A549 (cell line): ENCODE data around the gene MGLL. TPM values are rescaled to one million over a fixed set of nuclear protein-coding genes. Genes with fewer than 3 reads are reported as not detected.

ENCODE experiments used
- ATAC-seq, 2 experiments: fragments of 200-7000 bp in 1 of 2; fragments of >200 bp in 1 of 2; cut with Nextera tagmentation in 1 of 2; cut with Tn5 transposase in 1 of 2; 3 replicates each; pipeline versions ENCODE4 v1.8.0 to v1.9.1; 2018 to 2020; ENCODE audit warnings: mild to moderate bottlenecking in 1 of 2, moderate library complexity in 1 of 2
- CTCF ChIA-PET: fragments of 300-600 bp; sonication (Branson Sonifier 250); formaldehyde crosslinking; extraction: SDS; loops from one replicate; lab custom pipeline; 2021; ENCODE audit warnings: antibody characterized with exemption, inconsistent platforms; lab: Yijun Ruan, JAX
- POLR2A ChIA-PET: fragments of 350-600 bp; formaldehyde crosslinking; extraction: SDS; loops from one replicate; lab custom pipeline; 2021; ENCODE audit warnings: antibody characterized with exemption, inconsistent platforms; lab: Yijun Ruan, JAX
- DNase-seq, 2 experiments: peaks; one replicate each; pipeline versions ENCODE4 v3.0.0 to v3.0.0-alpha.2; 2011 to 2016; ENCODE audit warnings: low read depth in 1 of 2, low spot score in 1 of 2
- FAIRE-seq: peaks from 2 replicates; lab custom pipeline; 2011; peaks lifted over from hg19 to GRCh38; lab: Jason Lieb, UNC
- H3K27ac ChIP-seq, 2 experiments: fragments of >200 bp; sonication (Bioruptor Twin); formaldehyde crosslinking; 3 replicates each; pipeline ENCODE4 v1.5.1; 2016 to 2017
- H3K4me1 ChIP-seq: fragments of >200 bp; sonication (Bioruptor Twin); formaldehyde crosslinking; 3 replicates; pipeline ENCODE4 v1.6.1; 2016
- H3K4me2 ChIP-seq: fragments of >200 bp; sonication (Bioruptor Twin); formaldehyde crosslinking; 3 replicates; pipeline ENCODE4 v1.6.1; 2016
- H3K4me3 ChIP-seq: fragments of >200 bp; sonication (Bioruptor Twin); formaldehyde crosslinking; 3 replicates; pipeline ENCODE4 v1.5.1; 2016
- H3K9me3 ChIP-seq: fragments of >200 bp; sonication (Bioruptor Twin); formaldehyde crosslinking; 3 replicates; pipeline ENCODE4 v1.6.1; 2016
- CTCF ChIP-seq: fragments of >200 bp; sonication (Bioruptor Twin); formaldehyde crosslinking; IDR thresholded peaks from 3 replicates; pipeline ENCODE4 v1.5.1; 2016
- ELK1 ChIP-seq: fragments of 150-350 bp; IDR thresholded peaks from 2 replicates; pipeline ENCODE4 v1.6.1; 2014; ENCODE audit warnings: low read depth, mild to moderate bottlenecking, low read length
- EP300 ChIP-seq, 2 experiments: fragments of >200 bp; sonication (Bioruptor Twin); formaldehyde crosslinking; IDR thresholded peaks; 2 replicates in 1 of 2; 3 replicates in 1 of 2; pipeline ENCODE4 v1.6.1; 2016 to 2017
- HEYL ChIP-seq: fragments of 250-450 bp; sonication (Bioruptor Pico); IDR thresholded peaks from 2 replicates; pipeline ENCODE4 v1.8.0; 2021; ENCODE audit warnings: mild to moderate bottlenecking, moderate library complexity
- HMGXB4 ChIP-seq: fragments of 250-450 bp; sonication (Bioruptor Pico); IDR thresholded peaks from 2 replicates; pipeline ENCODE4 v1.5.0; 2021; ENCODE audit warnings: mild to moderate bottlenecking, moderate library complexity, borderline replicate concordance
- HOXB13 ChIP-seq: fragments of 250-450 bp; sonication (Bioruptor Pico); IDR thresholded peaks from 2 replicates; pipeline ENCODE4 v1.5.0; 2020; ENCODE audit warnings: low read depth, mild to moderate bottlenecking, moderate library complexity
- HOXB5 ChIP-seq: fragments of 250-450 bp; sonication (Bioruptor Pico); IDR thresholded peaks from 2 replicates; pipeline ENCODE4 v1.5.0; 2020; ENCODE audit warnings: mild to moderate bottlenecking, moderate library complexity
- JUN ChIP-seq, 2 experiments: fragments of >200 bp; sonication (Bioruptor Twin); formaldehyde crosslinking; IDR thresholded peaks; 2 replicates in 1 of 2; 3 replicates in 1 of 2; pipeline ENCODE4 v1.6.1; 2016 to 2017
- POLR2A ChIP-seq: IDR thresholded peaks from 2 replicates; pipeline ENCODE4 v1.6.1; 2012; ENCODE audit warnings: mild to moderate bottlenecking, low read length
- RAD21 ChIP-seq, 2 experiments: fragments of >200 bp in 1 of 2; sonication (Bioruptor Twin) in 1 of 2; formaldehyde crosslinking in 1 of 2; IDR thresholded peaks in 1 of 2; conservative IDR thresholded peaks in 1 of 2; 2 replicates in 1 of 2; 3 replicates in 1 of 2; pipeline ENCODE4 v1.6.1; 2012 to 2018; ENCODE audit warnings: inconsistent platforms in 1 of 2
- RARB ChIP-seq: fragments of 250-450 bp; sonication (Bioruptor Pico); IDR thresholded peaks from 2 replicates; pipeline ENCODE4 v1.8.0; 2021; ENCODE audit warnings: mild to moderate bottlenecking, moderate library complexity
- SREBF2 ChIP-seq: fragments of 450-650 bp; IDR thresholded peaks from 2 replicates; pipeline ENCODE4 v1.6.1; 2014; ENCODE audit warnings: mild to moderate bottlenecking, moderate library complexity
- ZC3H11A ChIP-seq: fragments of 450-650 bp; IDR thresholded peaks from 2 replicates; pipeline ENCODE4 v1.6.1; 2014; ENCODE audit warnings: antibody characterized with exemption, mild to moderate bottlenecking
- WGBS: methylation state at CpG from one replicate; pipeline ENCODE4 v1.1.6; 2017; ENCODE audit errors: missing lambda C conversion rate; 5-methylcytosine and 5-hydroxymethylcytosine counted together
- polyA plus RNA-seq, 4 experiments: library from polyadenylated mRNA; depleted of rRNA in 3 of 4; stranded (reverse); fragments of >200 nt; fragmentation: RNase III in 1 of 4; extraction: RNeasy Plus Mini Kit Qiagen cat#74134 plus additional on column Dnase treatment in 1 of 4; gene quantifications; 2 replicates in 3 of 4; 3 replicates in 1 of 4; pipeline ENCODE4 v1.2.3, GENCODE V29; 2011 to 2017
- TF ChIP-seq, protein P1 (sequence below): IDR thresholded peaks from 2 replicates; pipeline ENCODE4 v1.6.1; 2012; ENCODE audit warnings: low read depth, borderline replicate concordance
- TF ChIP-seq, protein P2 (sequence below): fragments of 250-450 bp; sonication (Bioruptor Pico); IDR thresholded peaks from 2 replicates; pipeline ENCODE4 v1.5.0; 2020; ENCODE audit warnings: low read depth, mild to moderate bottlenecking, moderate library complexity
- TF ChIP-seq, protein P3 (sequence below): IDR thresholded peaks from 2 replicates; pipeline ENCODE4 v1.6.1; 2012
- TF ChIP-seq, protein P4 (sequence below): fragments of 450-650 bp; IDR thresholded peaks from 2 replicates; pipeline ENCODE4 v1.6.1; 2014; ENCODE audit warnings: antibody characterized with exemption

The MGLL gene
- polyA plus RNA-seq, 2 of the 4 experiments (the other 2 are of a cell fraction) = 38.5 to 41.5 TPM

DNA sequence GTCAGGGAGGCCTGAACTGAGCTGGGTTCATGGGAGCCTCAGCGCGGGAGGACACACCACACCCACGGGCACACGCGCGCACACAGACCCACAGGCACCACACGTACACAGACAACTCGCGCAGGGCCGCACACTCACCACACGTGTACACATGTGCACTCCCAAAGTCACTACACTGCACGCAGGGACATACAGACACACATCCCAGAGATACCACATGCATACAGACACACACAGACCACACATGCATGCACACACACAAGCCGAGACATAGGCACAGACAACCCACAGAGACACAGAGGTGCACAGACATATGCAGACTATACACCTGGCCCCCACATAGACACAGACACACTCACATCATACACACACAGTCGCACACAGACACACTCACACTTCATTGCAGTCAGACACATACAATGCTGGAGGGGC lies 1.1 kb upstream of the MGLL start:
- H3K4me1 ChIP-seq = peaks cover 37% of the 10 kb centered on the region
- DNase-seq (peak in 1 of 2 experiments; percentile 16), ATAC-seq (no peak; a peak in 2 of 6 replicates), FAIRE-seq (no peak)
- peak overlapping the region; percentile 85 for H3K4me2 ChIP-seq
- H3K4me3 ChIP-seq = peak overlapping the region; percentile 76
- no peak for TF ChIP-seq RARB (CRISPR knock-in tag)
- peaks cover 14% of the 10 kb centered on the region; the same call in 2 of the 3 replicates for H3K9me3 ChIP-seq
- POLR2A ChIA-PET = no interaction called here
- CTCF ChIA-PET = interaction anchor here (0.6 to 3.4 kb wide), 6 partner anchors 9 to 147 kb away, joined by 3 to 13 read pairs (median 4); no protein-coding TSS in a partner anchor
- H3K27ac ChIP-seq = peak overlapping the region; percentile 76 to 95
- WGBS = no CpG with 5 or more reads among the region's 14 CpGs

DNA sequence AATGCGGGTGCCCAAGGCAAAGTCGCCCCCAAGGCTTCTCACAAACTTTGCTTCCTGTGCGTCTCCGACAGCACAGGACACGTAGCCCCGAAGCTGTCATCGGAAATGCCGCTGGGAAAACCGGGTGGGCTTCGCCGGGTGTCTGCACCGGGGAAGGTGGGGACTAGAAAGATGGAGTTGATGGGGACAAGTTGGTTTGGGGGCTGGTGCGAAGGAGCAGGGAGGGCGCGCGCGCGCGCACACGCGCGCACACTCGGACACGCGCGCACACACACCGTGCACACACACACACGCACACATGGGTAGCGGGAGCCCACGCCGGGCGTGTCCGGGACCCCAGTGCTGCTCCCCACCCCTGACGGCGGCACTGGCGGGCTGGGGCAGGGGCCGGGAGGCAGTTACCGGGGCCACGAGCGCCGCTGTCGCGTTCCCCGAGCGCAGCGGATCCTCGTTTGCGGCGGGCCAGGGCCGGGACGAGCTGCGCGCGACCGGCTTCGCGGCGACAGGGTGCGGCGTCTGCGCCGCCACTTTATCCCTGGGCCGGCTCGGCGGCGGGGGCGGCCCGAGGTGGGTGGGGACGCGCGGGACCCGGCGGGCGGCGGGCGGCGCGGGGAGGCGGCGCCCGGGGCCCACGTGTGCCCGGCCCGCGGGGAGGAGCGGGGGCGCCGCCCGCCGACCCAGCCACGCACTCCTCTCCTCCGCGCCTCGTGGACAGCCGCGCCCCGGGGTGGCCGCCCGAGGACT lies 539 bp upstream of the MGLL start:
- ChIA-PET CTCF (interaction anchor here (0.6 to 2.1 kb wide), 10 partner anchors 9 to 167 kb away, joined by 3 to 7 read pairs (median 4); no protein-coding TSS in a partner anchor), POLR2A (interaction anchor here (1.0 to 1.3 kb wide), 2 partner anchors 32 to 75 kb away, joined by 3 read pairs; no protein-coding TSS in a partner anchor)
- FAIRE-seq = no peak
- ATAC-seq = peak; percentile 50 to 69
- peak overlapping the region; percentile 76 for H3K4me3 ChIP-seq
- DNase-seq = peak in 1 of 2 experiments; percentile 50
- WGBS = 0% methylated on average over 11 of the region's 99 CpGs
- peak overlapping the region; percentile 85 for H3K4me2 ChIP-seq
- TF ChIP-seq, protein P1, sequence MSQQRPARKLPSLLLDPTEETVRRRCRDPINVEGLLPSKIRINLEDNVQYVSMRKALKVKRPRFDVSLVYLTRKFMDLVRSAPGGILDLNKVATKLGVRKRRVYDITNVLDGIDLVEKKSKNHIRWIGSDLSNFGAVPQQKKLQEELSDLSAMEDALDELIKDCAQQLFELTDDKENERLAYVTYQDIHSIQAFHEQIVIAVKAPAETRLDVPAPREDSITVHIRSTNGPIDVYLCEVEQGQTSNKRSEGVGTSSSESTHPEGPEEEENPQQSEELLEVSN = peak; percentile 40; the same call in 1 of the 2 replicates
- TF ChIP-seq EP300 (IDR thresholded peaks at IDR 0.05) (no peak), JUN (IDR thresholded peaks at IDR 0.05) (peak in 1 of 2 experiments; percentile 20; a peak in 1 of 5 replicates), HOXB5 (peak; percentile 62; the same call in 1 of the 2 replicates), POLR2A (peak; percentile 35; the same call in 1 of the 2 replicates), HOXB13 (peak; percentile 54; the same call in 1 of the 2 replicates), CTCF (peak; percentile 15; the same call in 2 of the 3 replicates), RAD21 (conservative IDR thresholded peaks at IDR 0.05 in 1 of 2, IDR thresholded peaks at IDR 0.05 in 1 of 2) (peak in 1 of 2 experiments; percentile 11; a peak in 1 of 5 replicates)
- TF ChIP-seq, protein P2, sequence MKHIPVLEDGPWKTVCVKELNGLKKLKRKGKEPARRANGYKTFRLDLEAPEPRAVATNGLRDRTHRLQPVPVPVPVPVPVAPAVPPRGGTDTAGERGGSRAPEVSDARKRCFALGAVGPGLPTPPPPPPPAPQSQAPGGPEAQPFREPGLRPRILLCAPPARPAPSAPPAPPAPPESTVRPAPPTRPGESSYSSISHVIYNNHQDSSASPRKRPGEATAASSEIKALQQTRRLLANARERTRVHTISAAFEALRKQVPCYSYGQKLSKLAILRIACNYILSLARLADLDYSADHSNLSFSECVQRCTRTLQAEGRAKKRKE (CRISPR knock-in tag) = no peak
- TF ChIP-seq, protein P3, sequence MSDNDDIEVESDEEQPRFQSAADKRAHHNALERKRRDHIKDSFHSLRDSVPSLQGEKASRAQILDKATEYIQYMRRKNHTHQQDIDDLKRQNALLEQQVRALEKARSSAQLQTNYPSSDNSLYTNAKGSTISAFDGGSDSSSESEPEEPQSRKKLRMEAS = peak; percentile 60
- peaks cover 43% of the 10 kb centered on the region for H3K4me1 ChIP-seq
- peaks cover 9% of the 10 kb centered on the region; the same call in 1 of the 3 replicates for H3K9me3 ChIP-seq
- H3K27ac ChIP-seq = peak overlapping the region; percentile 76 to 95

GRCh38 chr3:127821394-127821793 lies 921 bp downstream of the MGLL start:
- no peak for TF ChIP-seq HMGXB4
- TF ChIP-seq HEYL (CRISPR knock-in tag) = no peak
- no peak for TF ChIP-seq ELK1
- TF ChIP-seq, protein P4, sequence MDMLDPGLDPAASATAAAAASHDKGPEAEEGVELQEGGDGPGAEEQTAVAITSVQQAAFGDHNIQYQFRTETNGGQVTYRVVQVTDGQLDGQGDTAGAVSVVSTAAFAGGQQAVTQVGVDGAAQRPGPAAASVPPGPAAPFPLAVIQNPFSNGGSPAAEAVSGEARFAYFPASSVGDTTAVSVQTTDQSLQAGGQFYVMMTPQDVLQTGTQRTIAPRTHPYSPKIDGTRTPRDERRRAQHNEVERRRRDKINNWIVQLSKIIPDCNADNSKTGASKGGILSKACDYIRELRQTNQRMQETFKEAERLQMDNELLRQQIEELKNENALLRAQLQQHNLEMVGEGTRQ = no peak
- TF ChIP-seq ZC3H11A = no peak
- TF ChIP-seq SREBF2 = no peak
- ATAC-seq (no peak), DNase-seq (no peak), FAIRE-seq (no peak)
- ChIA-PET CTCF (interaction anchor here (1.0 to 2.1 kb wide), 6 partner anchors 12 to 166 kb away, joined by 3 to 7 read pairs (median 4); no protein-coding TSS in a partner anchor), POLR2A (no interaction called here)
- Histone ChIP-seq H3K4me3 (peak overlapping the region; percentile 76), H3K4me1 (peaks cover 57% of the 10 kb centered on the region), H3K9me3 (no peaks in the 10 kb centered on the region), H3K27ac (peak overlapping the region; percentile 76 to 95), H3K4me2 (peak overlapping the region; percentile 85)
- 43% methylated on average over 8 of the region's 8 CpGs for WGBS
